Activated CD8-positive, alpha-beta memory T cell treated with anti-CD3 and anti-CD28 coated beads for 24 hours (primary cell): ENCODE data around the gene CMIP.
A peak's percentile ranks its signal among the peaks of the same experiment; 100 is the strongest.

ENCODE experiments used
- DNase-seq: peaks from one replicate; pipeline ENCODE4 v3.0.0-alpha.2; 2020

The CMIP gene

DNA sequence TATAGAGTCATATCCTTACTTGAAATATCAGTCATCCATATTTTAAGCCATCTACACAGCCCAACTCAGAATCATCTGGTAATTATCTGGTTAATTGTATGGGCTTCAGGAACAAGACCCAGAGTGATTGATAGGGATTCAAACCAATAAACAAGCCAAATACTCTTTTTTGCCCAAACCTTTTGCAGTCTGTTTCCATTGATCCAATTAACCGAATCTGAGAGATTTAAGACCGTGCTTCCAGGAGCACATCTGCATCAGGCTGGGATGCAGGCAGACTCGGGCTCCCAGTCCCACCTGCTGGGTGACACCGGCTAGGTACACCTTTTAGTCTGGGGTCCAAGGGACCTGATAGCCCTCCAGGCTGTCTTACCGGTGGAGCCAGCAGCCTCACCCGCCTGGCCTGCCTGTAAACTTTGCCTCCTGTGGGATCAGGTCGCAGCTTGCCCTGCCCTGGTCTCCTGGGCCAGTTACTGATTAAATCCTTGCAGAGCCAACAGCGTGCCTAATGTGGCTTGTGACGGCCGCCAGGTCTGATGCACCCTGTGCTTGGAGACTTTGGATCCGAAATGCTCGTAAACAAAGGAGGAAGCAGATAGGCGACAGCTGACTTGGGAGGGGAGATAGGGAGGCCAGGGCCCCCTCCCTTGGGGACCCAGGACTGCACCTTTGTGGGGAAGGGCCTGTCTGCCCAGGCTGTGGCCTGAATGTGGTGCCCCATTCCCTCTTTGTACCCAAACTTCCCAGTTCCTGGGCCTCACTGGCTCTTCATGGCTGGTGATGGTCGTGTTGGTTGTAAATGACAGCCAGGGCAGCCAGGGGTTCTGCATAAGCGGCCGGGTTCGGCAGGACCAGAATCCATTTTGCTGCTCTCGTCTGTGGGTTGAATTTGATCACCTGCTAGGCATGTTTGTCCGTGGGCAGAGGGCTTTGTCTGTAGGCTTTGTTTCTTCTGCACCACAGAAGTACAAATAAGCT is 3.8 kb downstream of the CMIP start:
- no peak for DNase-seq

DNA sequence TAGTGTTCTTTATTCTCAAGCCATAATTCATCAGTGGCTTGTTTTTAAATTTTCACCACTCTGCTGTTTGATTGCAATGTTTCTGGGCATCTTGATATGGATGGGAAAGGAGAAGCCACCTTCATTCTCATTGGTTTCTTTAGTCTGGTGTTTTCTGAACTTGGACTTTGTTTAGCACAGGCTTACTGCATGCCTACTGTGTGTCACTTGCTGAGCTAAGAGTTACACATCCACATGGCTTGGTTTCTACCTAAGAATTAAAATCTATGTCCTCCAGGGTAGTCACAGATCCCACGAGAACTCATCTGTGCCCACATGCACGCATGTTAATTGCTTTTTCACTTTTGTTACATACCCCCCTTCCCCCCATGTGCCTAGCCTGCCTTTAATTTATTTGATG is 4.6 kb downstream of the CMIP start:
- no peak for DNase-seq

DNA sequence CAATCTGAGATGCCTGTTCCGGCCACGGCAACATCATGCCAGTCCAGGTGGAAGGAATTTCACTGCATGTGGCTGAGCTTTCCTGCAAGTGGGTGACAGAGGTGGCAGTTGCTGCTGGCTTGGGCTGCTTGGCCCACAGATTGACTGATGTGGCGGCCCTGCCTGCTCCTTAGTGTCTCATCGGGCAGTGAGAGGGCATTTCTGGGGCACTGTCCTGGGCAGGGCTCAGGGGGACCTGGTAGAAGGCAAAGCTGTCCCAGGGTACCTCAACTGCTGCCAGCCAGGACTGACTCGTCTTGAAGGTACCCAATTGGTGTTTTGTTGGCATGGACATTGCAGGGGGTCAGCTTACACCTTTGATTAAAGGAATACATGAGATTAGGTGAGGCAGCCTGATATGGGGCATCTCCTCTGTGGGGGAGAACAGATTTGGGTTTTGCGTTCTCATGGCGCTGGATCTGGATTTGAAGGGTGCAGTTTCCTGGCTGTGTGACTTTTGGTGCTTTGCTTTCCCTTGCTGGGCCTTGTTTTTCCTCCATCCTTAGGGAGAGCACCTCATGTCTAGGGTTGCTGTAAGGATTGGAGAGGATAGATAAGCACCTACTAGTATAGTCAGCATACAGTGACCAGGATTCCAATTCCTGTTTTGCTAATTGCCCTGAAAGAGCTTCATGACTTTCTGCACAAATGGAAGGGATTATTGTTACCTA is 5.4 kb downstream of the CMIP start:
- no peak for DNase-seq

GRCh38 chr16:81450783-81451491 is 6.3 kb downstream of the CMIP start:
- DNase-seq, result no peak

GRCh38 chr16:81451753-81452680 is 7.4 kb downstream of the CMIP start:
- DNase-seq, result peak; percentile 69

GRCh38 chr16:81453091-81453728 is 8.6 kb downstream of the CMIP start:
- DNase-seq, result no peak

DNA sequence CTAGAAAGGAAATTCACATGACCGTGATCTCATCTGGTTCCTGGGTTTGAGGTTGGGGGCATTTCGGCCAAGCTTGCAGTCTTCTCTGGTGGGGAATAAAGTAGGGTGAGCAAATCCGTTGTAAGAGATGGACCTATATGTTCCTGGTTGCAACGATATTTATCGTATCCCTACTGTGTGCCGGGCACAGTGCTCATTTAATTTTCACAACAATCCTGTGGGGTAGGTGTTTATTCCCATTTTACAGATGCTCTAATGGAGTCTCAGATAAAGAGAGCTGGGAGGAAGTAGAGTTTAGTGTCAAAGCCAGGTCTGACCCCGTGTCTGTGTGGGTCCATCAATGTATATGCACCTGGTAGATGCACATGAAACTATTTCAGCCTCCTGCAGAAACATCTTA is 9.4 kb downstream of the CMIP start:
- DNase-seq, result no peak

DNA sequence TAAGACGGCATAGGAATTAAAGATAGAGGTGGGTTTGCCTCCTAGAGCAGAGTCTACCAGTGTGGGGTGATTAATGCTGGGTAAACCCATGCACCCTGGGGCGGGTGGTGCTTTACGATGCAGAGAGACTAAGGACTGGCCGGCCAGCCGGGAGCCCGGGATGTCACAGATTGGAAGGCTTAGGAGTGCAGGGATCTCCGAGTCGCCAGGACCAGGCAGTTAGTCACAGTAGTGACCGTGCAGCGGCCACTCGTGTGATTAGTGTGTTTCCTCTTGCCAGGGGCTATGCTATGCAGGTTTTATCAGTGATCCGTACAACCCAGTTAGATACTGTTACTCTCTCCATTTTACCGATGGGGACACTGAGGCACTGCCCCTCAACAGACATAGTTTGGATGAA is 10.4 kb downstream of the CMIP start:
- no peak for DNase-seq

DNA sequence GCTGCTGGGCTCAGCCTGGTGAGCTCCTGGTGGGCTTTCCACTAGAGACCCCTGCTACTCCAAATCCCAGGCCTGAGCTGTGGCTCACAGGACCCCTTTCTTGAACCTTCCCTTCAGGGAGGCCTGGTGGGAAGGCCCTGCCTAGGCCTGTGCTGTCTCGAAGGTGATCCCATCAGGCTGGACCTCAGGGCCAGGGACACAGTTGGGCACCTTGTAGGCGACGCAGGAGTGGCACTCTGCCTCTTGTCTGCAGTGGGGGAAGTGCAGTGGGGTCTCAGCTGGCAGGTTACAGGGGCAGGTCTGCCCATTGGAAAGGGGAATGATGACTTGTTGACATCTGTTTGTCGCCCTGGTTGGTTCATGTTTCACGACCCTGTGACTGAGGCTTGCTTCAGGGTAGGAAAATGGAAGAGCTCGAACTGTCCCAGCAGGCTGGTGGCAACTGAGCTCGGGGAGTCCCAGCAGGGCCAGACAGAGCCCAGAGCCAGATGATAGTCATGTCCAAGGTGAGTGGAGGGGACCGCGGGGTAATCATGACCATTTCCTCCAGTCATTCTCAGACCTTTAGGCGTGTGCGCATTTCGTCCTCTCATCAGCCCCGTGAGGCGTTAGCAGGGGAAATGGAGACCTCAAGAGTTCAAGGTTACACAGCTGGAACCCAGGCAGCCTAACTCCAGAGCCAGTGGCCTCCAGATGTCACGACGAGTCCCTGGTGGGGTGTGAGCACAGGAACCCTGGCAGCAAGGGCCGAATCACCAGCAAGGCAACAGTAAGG is 11.3 kb downstream of the CMIP start:
- no peak for DNase-seq

DNA sequence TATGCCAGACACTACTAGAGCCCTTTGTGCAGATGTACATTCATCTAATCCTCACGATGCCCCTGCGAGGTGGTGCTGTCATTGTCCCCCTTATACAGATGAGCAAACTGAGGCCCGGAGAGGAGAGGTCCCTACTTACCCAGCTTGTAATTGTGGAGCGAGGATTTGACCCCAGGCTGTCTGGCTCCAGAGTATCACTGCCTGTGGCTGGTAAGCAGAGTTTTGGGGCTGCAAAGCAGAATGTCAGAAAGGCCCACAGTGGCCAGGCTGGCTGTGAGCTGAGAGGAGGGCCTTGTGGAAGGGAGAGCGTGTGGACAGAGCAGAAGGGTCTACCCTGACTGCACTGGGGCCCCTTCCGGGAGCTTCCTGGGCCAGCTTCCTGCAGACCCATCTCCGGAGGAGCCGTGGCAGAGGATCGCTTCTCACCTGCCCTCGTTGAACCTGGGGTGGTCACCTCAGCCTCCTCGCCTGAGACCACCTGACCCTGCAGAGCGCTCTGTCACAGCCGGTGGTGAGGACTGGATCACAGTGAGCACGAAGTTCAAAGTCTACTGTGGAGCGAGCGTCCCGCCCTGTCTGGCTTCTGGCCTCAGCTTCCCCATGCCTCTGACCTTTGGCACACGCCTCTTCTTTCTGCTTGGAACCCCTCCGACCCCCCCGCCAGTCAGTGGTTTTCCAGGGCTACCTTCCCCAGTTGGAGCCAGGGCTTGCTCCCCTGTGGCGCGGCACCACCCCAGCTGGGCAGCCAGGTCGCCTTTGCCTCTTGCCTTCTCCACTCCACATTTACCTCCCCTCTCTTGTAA is 12.1 kb downstream of the CMIP start:
- no peak for DNase-seq

DNA sequence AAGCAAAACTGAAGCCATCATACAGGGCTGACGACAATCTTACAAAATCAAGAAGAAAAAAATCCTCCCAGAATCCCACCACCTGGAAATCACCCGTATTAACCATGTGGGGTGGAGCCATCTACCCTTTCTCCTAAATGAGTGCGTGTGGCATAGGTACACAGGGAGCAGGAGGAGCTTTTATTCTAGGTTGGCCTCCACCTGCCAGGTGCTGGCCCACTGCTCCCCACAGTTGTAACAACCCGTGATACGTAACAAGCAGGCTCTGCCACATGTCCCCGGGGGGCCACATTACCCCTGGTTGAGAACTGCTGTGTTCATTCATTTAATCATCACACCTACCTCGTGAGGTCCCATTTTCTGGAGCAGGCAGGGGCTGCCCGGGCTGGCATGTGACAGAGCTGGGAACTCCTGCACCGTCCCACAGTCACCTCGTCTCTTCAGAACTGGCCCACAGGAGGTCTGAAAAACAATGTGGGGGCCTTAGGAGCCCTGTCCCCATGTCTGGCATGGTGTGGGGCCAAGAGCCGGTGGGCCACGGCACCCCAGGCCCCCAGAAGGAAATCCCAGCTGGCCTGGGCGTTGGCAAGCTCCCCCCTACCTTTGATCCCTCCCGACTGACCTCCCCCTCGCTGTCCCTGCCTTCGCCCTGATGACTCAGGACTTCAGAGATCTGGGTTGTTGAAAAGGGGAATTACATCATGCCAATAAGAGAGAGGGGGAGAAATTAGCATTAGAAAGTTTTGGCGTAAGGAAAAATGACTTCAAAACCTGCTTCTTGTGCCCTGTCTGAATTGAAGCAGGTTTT is 12.9 kb downstream of the CMIP start:
- no peak for DNase-seq

DNA sequence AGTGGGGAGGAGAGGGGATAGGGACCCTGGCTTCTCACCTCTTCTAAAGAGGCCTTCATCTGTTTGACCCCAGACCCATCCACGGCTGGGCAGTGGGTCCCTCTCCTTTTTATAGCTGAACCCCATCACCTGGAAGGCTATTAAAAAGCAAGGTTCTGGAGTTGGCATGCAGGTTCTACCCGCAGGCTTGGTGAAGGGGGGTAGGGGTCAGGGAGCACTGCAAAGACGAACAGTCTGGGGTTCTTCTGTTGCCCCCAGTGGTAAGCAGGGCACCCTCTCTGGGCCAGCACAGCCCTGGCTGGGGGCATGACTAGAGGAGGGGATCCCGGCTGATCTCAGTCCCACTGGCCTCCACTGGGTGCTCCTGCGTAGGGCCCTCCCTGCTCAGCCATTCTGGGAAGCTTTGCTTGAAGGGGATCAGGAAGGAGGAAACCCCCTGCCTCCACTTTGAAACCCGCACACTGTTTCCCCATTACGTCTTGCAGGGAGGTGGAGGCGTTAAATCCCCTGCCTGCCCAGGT is 13.6 kb downstream of the CMIP start:
- no peak for DNase-seq

GRCh38 chr16:81458827-81459598 is 14.4 kb downstream of the CMIP start:
- DNase-seq, result no peak

- no peak for DNase-seq
Measured at GRCh38 chr16:81460075-81460474, 15.5 kb downstream of the CMIP start.

DNA sequence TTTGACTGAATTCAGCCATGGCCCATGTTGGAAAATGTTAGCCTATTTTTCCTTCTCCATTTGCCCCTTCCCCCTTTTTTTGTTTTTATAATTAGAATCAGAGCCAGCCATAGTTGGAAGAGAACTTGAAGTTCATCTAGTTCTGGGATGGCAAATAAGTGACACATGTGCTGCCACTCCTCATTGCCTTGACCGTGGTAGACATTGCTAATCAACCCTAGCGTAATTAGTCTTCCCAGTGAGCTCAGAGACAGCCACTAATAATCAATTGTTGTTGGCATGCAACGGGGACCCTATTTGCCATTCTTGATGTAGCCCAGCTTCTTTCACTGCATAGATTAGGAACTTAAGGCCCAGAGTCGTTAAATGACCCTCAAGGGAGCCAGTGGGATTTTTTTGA is 16.6 kb downstream of the CMIP start:
- DNase-seq, result no peak

- DNase-seq, result no peak
Measured at GRCh38 chr16:81461766-81462165, 17.2 kb downstream of the CMIP start.

- no peak for DNase-seq
Measured at GRCh38 chr16:81462683-81463082, 18.1 kb downstream of the CMIP start.

DNA sequence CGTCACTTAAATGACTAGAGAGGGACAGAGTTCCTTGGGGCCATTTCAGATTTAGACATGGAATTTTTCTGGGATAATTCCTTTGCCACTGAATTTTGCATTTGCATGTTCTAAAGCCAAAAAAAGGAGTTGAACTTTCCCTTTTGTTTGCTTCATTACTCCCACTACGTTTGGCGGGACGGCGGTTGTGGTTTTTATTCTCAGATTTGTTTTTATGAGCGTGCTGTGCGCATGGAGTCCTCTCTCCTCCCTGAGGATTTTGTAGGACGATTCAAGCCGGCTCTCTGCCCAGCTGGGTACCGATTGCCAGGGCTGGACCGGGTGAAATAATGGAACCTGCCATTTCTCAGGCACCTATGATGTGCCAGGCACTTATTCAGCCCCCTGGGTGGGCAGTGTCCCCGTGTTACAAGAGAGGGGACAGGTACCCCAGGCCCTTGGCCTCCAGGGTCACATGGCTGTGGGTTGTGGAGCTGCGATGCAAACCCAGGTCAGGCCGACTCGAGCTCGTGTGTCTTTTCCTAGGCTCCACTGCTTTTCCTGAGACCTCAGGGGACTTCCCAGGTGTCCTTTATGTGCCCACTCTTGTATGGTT is 18.8 kb downstream of the CMIP start:
- no peak for DNase-seq
